Panc1 (cell line): ENCODE data around the gene ENTREP3. TPM values are rescaled to one million over a fixed set of nuclear protein-coding genes. Genes with fewer than 3 reads are reported as not detected.

Source experiments
- ATAC-seq: fragments of 200-7000 bp; cut with Tn5 transposase; 2 replicates; pipeline ENCODE4 v1.9.1; 2020; ENCODE audit warnings: mild to moderate bottlenecking, moderate library complexity
- BruUV-seq: library from RNA; stranded (reverse); fragments of 400-500 nt; replicated peaks from 2 replicates; lab custom pipeline; 2021; lab: Mats Ljungman, UMichigan
- CTCF ChIA-PET: fragments of 300-600 bp; sonication (Branson Sonifier 250); formaldehyde crosslinking; loops from one replicate; lab custom pipeline; 2022; ENCODE audit warnings: antibody characterized with exemption; lab: Charles Lee
- POLR2A ChIA-PET: fragments of 300-600 bp; sonication (Branson Sonifier 250); formaldehyde crosslinking; loops from one replicate; lab custom pipeline; 2022; ENCODE audit warnings: antibody characterized with exemption; lab: Charles Lee
- DNase-seq: peaks from one replicate; pipeline ENCODE4 v3.0.0-alpha.2; 2010; ENCODE audit warnings: low read depth, low spot score
- H3K27ac ChIP-seq: 2 replicates; pipeline ENCODE4 v1.5.1; 2011; ENCODE audit warnings: mild to moderate bottlenecking, low read length, inconsistent platforms
- H3K27me3 ChIP-seq: fragments of 200-500 bp; sonication (Bioruptor generic); 2 replicates; pipeline ENCODE4 v1.6.0; 2014; ENCODE audit warnings: low read length, inconsistent platforms; ENCODE audit not compliant: control insufficient read depth, insufficient read depth
- H3K36me3 ChIP-seq: fragments of 200-500 bp; sonication (Bioruptor generic); 2 replicates; pipeline ENCODE4 v1.5.1; 2014; ENCODE audit warnings: inconsistent platforms, mild to moderate bottlenecking, low read length, moderate library complexity; ENCODE audit not compliant: control insufficient read depth, insufficient read depth
- H3K4me1 ChIP-seq: 2 replicates; pipeline ENCODE4 v1.5.1; 2011; ENCODE audit warnings: inconsistent platforms, mild to moderate bottlenecking, low read length, moderate library complexity; ENCODE audit not compliant: control insufficient read depth, insufficient read depth
- H3K4me3 ChIP-seq, 2 experiments: 2 replicates each; pipeline ENCODE4 v1.5.1; 2011 to 2012; ENCODE audit warnings: low read depth in 2 of 2, low read length in 2 of 2, mild to moderate bottlenecking in 2 of 2, inconsistent platforms in 1 of 2, moderate library complexity in 1 of 2
- H3K9me3 ChIP-seq: fragments of 200-500 bp; sonication (Bioruptor generic); 2 replicates; pipeline ENCODE4 v1.5.1; 2014; ENCODE audit warnings: low read depth, mild to moderate bottlenecking, inconsistent platforms, low read length, moderate library complexity; ENCODE audit not compliant: control insufficient read depth, insufficient read depth
- CTCF ChIP-seq: fragments of 450-650 bp; IDR thresholded peaks from 2 replicates; pipeline ENCODE4 v1.5.1; 2017; ENCODE audit warnings: mild to moderate bottlenecking
- POLR2AphosphoS5 ChIP-seq: IDR thresholded peaks from 2 replicates; pipeline ENCODE4 v1.6.1; 2012; ENCODE audit warnings: mild to moderate bottlenecking, low read depth, low read length, moderate library complexity
- REST ChIP-seq, 2 experiments: IDR thresholded peaks; 2 replicates each; pipeline ENCODE4 v1.6.1; 2011 to 2012; ENCODE audit warnings: low read depth in 2 of 2, control low read depth in 1 of 2, low read length in 1 of 2, mild to moderate bottlenecking in 1 of 2, moderate library complexity in 1 of 2; ENCODE audit not compliant: insufficient read depth in 1 of 2
- SIN3A ChIP-seq: IDR thresholded peaks from 2 replicates; pipeline ENCODE4 v1.6.1; 2012; ENCODE audit warnings: low read depth, mild to moderate bottlenecking, low read length, moderate library complexity, borderline replicate concordance; ENCODE audit not compliant: insufficient read depth
- TCF7L2 ChIP-seq: IDR thresholded peaks from 2 replicates; pipeline ENCODE4 v1.6.1; 2011; ENCODE audit warnings: mild to moderate bottlenecking, low read depth, low read length, inconsistent platforms
- in situ Hi-C: cut with HindIII; loops from 2 replicates; pipeline ENCODE4 v1.10.0; 2016; ENCODE audit warnings: low sequenced_read_pairs, low pct_unique_long_range_greater_than_20kb
- intact Hi-C: fragments of 100-400 bp; cut with micrococcal nuclease; formaldehyde crosslinking; loops from one replicate; pipeline ENCODE4 v1.10.0; 2022; ENCODE audit not compliant: unreplicated experiment
- total RNA-seq: library from RNA; stranded (reverse); gene quantifications from one replicate; pipeline ENCODE4 v1.2.1, GENCODE V29; 2021; ENCODE audit not compliant: unreplicated experiment

The ENTREP3 gene
- total RNA-seq, 1 experiment from 2014 or later, result 94.7 TPM

GRCh38 chr1:155286544-155286943 is 31.3 kb upstream of the ENTREP3 start:
- in situ Hi-C loops, result no loop called here
- H3K36me3 ChIP-seq, result no peaks in the 10 kb centered on the region
- CTCF ChIA-PET, result no interaction called here
- no peaks in the 10 kb centered on the region for H3K4me1 ChIP-seq
- no peak for DNase-seq
- intact Hi-C loops, result no loop called here
- POLR2A ChIA-PET, result interaction anchor here (0.7 kb wide), 1 partner anchor 11 kb away, joined by 3 read pairs; no protein-coding TSS in a partner anchor
- H3K27me3 ChIP-seq, result no peaks in the 10 kb centered on the region
- H3K27ac ChIP-seq, result no peak overlapping the region
- TF ChIP-seq POLR2AphosphoS5 (no peak), CTCF (no peak), REST (IDR thresholded peaks at IDR 0.05; ENCODE audit: insufficient read depth in 1 of 2, low read depth in 2 of 2, low read length in 1 of 2) (no peak), TCF7L2 (no peak), SIN3A (no peak)
- ATAC-seq, result no peak
- no TSS peak for BruUV-seq
- no peak overlapping the region for H3K4me3 ChIP-seq
- H3K9me3 ChIP-seq, result no peaks in the 10 kb centered on the region

GRCh38 chr1:155285631-155286044 is 30.4 kb upstream of the ENTREP3 start:
- BruUV-seq, result no TSS peak
- no peaks in the 10 kb centered on the region for H3K27me3 ChIP-seq

More at GRCh38 chr1:155285631-155286044, 30.4 kb upstream of the ENTREP3 start:
- no peak for TF ChIP-seq POLR2AphosphoS5
- no peak for TF ChIP-seq REST (IDR thresholded peaks at IDR 0.05; ENCODE audit: insufficient read depth in 1 of 2, low read depth in 2 of 2, low read length in 1 of 2)
- no peak for TF ChIP-seq SIN3A
- TF ChIP-seq TCF7L2, result no peak
- TF ChIP-seq CTCF, result no peak
- ATAC-seq, result no peak
- ChIA-PET CTCF (no interaction called here), POLR2A (no interaction called here)
- no peaks in the 10 kb centered on the region for H3K36me3 ChIP-seq
- intact Hi-C loops (no loop called here), in situ Hi-C loops (no loop called here)
- no peak for DNase-seq
- no peak overlapping the region for H3K27ac ChIP-seq
- H3K4me3 ChIP-seq, result no peak overlapping the region
- no peaks in the 10 kb centered on the region for H3K9me3 ChIP-seq
- H3K4me1 ChIP-seq, result no peaks in the 10 kb centered on the region
